B cell (primary cell): ENCODE data around the gene ZNF688. TPM values are rescaled to one million over a fixed set of nuclear protein-coding genes. Genes with fewer than 3 reads are reported as not detected.

ENCODE experiments used
- ATAC-seq: fragments of 200-7000 bp; cut with Tn5 transposase; one replicate; pipeline ENCODE4 v1.10.0; 2021; ENCODE audit warnings: low read depth, mild to moderate bottlenecking, moderate number of reproducible peaks, moderate library complexity
- CTCF ChIA-PET: fragments of 350-600 bp; sonication (Branson Sonifier 250); formaldehyde crosslinking; loops from one replicate; lab custom pipeline; 2021; ENCODE audit warnings: antibody characterized with exemption, inconsistent platforms; lab: Charles Lee
- POLR2A ChIA-PET: fragments of 350-600 bp; sonication (Branson Sonifier 250); formaldehyde crosslinking; loops from one replicate; lab custom pipeline; 2021; ENCODE audit warnings: antibody characterized with exemption; lab: Charles Lee
- DNase-seq: peaks from one replicate; pipeline ENCODE4 v3.0.0; 2013
- H2AFZ ChIP-seq: 2 replicates; pipeline ENCODE4 v1.6.1; 2012; ENCODE audit warnings: mild to moderate bottlenecking, low read depth, low read length; ENCODE audit not compliant: insufficient read depth, poor library complexity, severe bottlenecking
- H3K27ac ChIP-seq, 2 donors: 1 replicate in 1 of 2; 2 replicates in 1 of 2; pipeline ENCODE4 v1.5.1; 2012 to 2013; ENCODE audit warnings: low read length in 2 of 2, mild to moderate bottlenecking in 2 of 2, moderate library complexity in 1 of 2
- H3K27me3 ChIP-seq, 4 experiments: fragments of 200-600 bp in 1 of 4; sonication (generic) in 1 of 4; replicated peaks in 1 of 4; 1 replicate in 2 of 4; 2 replicates in 2 of 4; pipeline versions ENCODE4 v1.6.1 to v1.7.0; 2013 to 2016; ENCODE audit warnings: low read length in 3 of 4, mild to moderate bottlenecking in 2 of 4, mixed read lengths in 1 of 4, moderate library complexity in 1 of 4; ENCODE audit not compliant: insufficient read depth in 4 of 4, control insufficient read depth in 3 of 4; ENCODE audit errors: control extremely low read depth in 1 of 4
- H3K36me3 ChIP-seq, 2 experiments: replicated peaks in 1 of 2; 1 replicate in 1 of 2; 2 replicates in 1 of 2; pipeline versions ENCODE4 v1.6.1 to v1.7.1; 2013; ENCODE audit warnings: low read length in 1 of 2; ENCODE audit not compliant: insufficient read depth in 2 of 2, control insufficient read depth in 1 of 2; ENCODE audit errors: control extremely low read depth in 1 of 2, extremely low read depth in 1 of 2
- H3K4me1 ChIP-seq, 2 donors: fragments of 200-600 bp in 1 of 2; sonication (generic) in 1 of 2; 1 replicate in 1 of 2; 2 replicates in 1 of 2; pipeline versions ENCODE4 v1.5.1 to v1.6.1; 2013 to 2017; ENCODE audit warnings: low read length in 2 of 2; ENCODE audit not compliant: control insufficient read depth in 2 of 2, insufficient read depth in 2 of 2
- H3K4me2 ChIP-seq: replicated peaks from 2 replicates; pipeline ENCODE3; 2012; ENCODE audit warnings: mild to moderate bottlenecking, low read depth, low read length; ENCODE audit not compliant: poor library complexity, severe bottlenecking
- H3K4me3 ChIP-seq, 5 experiments: fragments of 200-600 bp in 1 of 5; sonication (generic) in 1 of 5; 1 replicate in 3 of 5; 2 replicates in 2 of 5; pipeline versions ENCODE4 v1.5.1 to v1.7.0; 2011 to 2016; ENCODE audit warnings: low read length in 4 of 5, mild to moderate bottlenecking in 4 of 5, low read depth in 2 of 5, control low read depth in 1 of 5, moderate library complexity in 1 of 5; ENCODE audit not compliant: insufficient read depth in 1 of 5; ENCODE audit errors: control extremely low read depth in 1 of 5, extremely low read depth in 1 of 5
- H3K79me2 ChIP-seq: fragments of 200-600 bp; sonication (generic); one replicate; pipeline ENCODE4 v1.6.0; 2016; ENCODE audit warnings: low read length; ENCODE audit not compliant: control insufficient read depth, insufficient read depth
- H3K9ac ChIP-seq: fragments of 200-600 bp; sonication (generic); 2 replicates; pipeline ENCODE4 v1.6.1; 2017; ENCODE audit warnings: mild to moderate bottlenecking, low read length, moderate library complexity
- H3K9me3 ChIP-seq, 3 donors: one replicate each; pipeline versions ENCODE4 v1.6.1 to v1.7.1; 2013; ENCODE audit warnings: low read length in 2 of 3; ENCODE audit not compliant: control insufficient read depth in 2 of 3, insufficient read depth in 1 of 3; ENCODE audit errors: control extremely low read depth in 1 of 3
- H4K20me1 ChIP-seq: 2 replicates; pipeline ENCODE4 v1.6.0; 2012; ENCODE audit warnings: mild to moderate bottlenecking, low read length; ENCODE audit not compliant: insufficient read depth, control insufficient read depth, poor library complexity, severe bottlenecking
- H3K27ac Mint-ChIP-seq: one replicate; pipeline ENCODE4 v1.8.0; 2021; ENCODE audit warnings: mixed read lengths
- H3K27me3 Mint-ChIP-seq: one replicate; pipeline ENCODE4 v1.8.0; 2021; ENCODE audit warnings: mixed read lengths
- H3K4me1 Mint-ChIP-seq: one replicate; pipeline ENCODE4 v1.8.0; 2021; ENCODE audit warnings: mixed read lengths
- H3K4me3 Mint-ChIP-seq: one replicate; pipeline ENCODE4 v1.8.0; 2021; ENCODE audit warnings: mixed read lengths
- H3K9me3 Mint-ChIP-seq: one replicate; pipeline ENCODE4 v1.8.0; 2022; ENCODE audit warnings: mixed read lengths; ENCODE audit not compliant: insufficient read depth
- CTCF ChIP-seq: fragments of 200-600 bp; IDR thresholded peaks from one replicate; pipeline ENCODE4 v1.8.0; 2022; ENCODE audit warnings: antibody characterized with exemption, mild to moderate bottlenecking
- EZH2 ChIP-seq: IDR thresholded peaks from 2 replicates; pipeline ENCODE4 v1.6.1; 2012; ENCODE audit warnings: borderline replicate concordance, low read depth, mild to moderate bottlenecking, moderate library complexity, low read length; ENCODE audit not compliant: insufficient read depth, poor library complexity, severe bottlenecking
- WGBS: methylation state at CpG from one replicate; pipeline ENCODE4 v1.1.5; 2013; ENCODE audit warnings: missing lambda C conversion rate; ENCODE audit not compliant: insufficient coverage; 5-methylcytosine and 5-hydroxymethylcytosine counted together
- intact Hi-C: fragments of 100-400 bp; cut with micrococcal nuclease; formaldehyde crosslinking; loops from one replicate; pipeline ENCODE4 v1.10.0; 2022
- polyA plus RNA-seq: library from polyadenylated mRNA; depleted of rRNA; stranded (reverse); fragments of >200 nt; gene quantifications from 2 replicates; pipeline ENCODE4 v1.2.3, GENCODE V29; 2012
- total RNA-seq, 2 donors: library from RNA; stranded (reverse); fragments of 120-200 nt in 1 of 2; gene quantifications; 1 replicate in 1 of 2; 2 replicates in 1 of 2; pipeline versions ENCODE4 v1.2.3 to v1.2.4, GENCODE V29; 2013 to 2022

The ZNF688 gene
- total and polyA plus RNA-seq, 2 donors (not counting 1 experiment from before 2014, with no cell fraction given) = 20.6 to 23.1 TPM

GRCh38 chr16:30557957-30558788 is 13.3 kb downstream of the ZNF688 start, which contains the start of gene ZNF764:
Gene ZNF764, minus strand, starts transcription at chr16:30558374. Its CDS starts 192 bp downstream, at chr16:30558182.
- CTCF ChIA-PET = interaction anchor here (0.6 to 3.5 kb wide), 22 partner anchors 10 to 151 kb away, joined by 3 to 53 read pairs (median 5); partner anchors contain the start of genes DCTPP1, ZNF688, ZNF747 and ZNF771
- ATAC-seq = peak; percentile 92
- Histone ChIP-seq H3K36me3 (peaks cover 0 to 13% of the 10 kb centered on the region in 2 experiments), H3K27ac (peak within 1 kb of the TSS; percentile 95 to 97), H3K9me3 (peaks cover 0 to 6% (median 0%) of the 10 kb centered on the region in 3 donors), H4K20me1 (no peaks in the 10 kb centered on the region), H3K27me3 (no peaks in the 10 kb centered on the region), H2AFZ (peak within 1 kb of the TSS; percentile 95), H3K4me2 (peak within 1 kb of the TSS; percentile 85), H3K9ac (peak within 1 kb of the TSS; percentile 95), H3K4me1 (peaks cover 14 to 35% of the 10 kb centered on the region in 2 donors), H3K79me2 (peaks cover 39% of the 10 kb centered on the region), H3K4me3 (peak within 1 kb of the TSS in 4 of 5 experiments; percentile 80 to 91 (median 88))
- TF ChIP-seq CTCF (no peak), EZH2 (no peak)
- DNase-seq = peak; percentile 97
- Mint-ChIP-seq H3K4me3 (peak within 1 kb of the TSS; percentile 86), H3K9me3 (no peaks in the 10 kb centered on the region), H3K27ac (peak within 1 kb of the TSS; percentile 91), H3K27me3 (no peaks in the 10 kb centered on the region), H3K4me1 (peaks cover 42% of the 10 kb centered on the region)
- under 1% methylated on average over 73 of the region's 74 CpGs for WGBS
- POLR2A ChIA-PET = interaction anchor here (0.6 to 6.1 kb wide), 17 partner anchors 9 to 700 kb away, joined by 3 to 81 read pairs (median 6); partner anchors contain the start of genes DCTPP1, FBRS, PRR14 and ZNF688
- intact Hi-C loops = loop anchor here (1.0 to 5.0 kb wide), 12 partner anchors 13 to 899 kb away; partner anchors contain the start of genes ARMC5, DCTPP1, FBRS and FBXL19
